Gastrocnemius medialis (tissue), 4 donors: ENCODE measurements around the gene PRDX4. TPM values are rescaled to one million over a fixed set of nuclear protein-coding genes. Genes with fewer than 3 reads are reported as not detected.
"Not testable (repeated sequence)": the region's sequence is repeated elsewhere in the genome, so short reads cannot be mapped to it uniquely, and the experiment has no call there.

Source experiments
- ATAC-seq, 2 donors: fragments of 150-250 bp; one replicate each; pipeline ENCODE4 v1.9.1; 2016
- DNase-seq, 2 donors: peaks; one replicate each; pipeline ENCODE4 v3.0.0-alpha.2; 2019
- H3K27ac ChIP-seq, 4 donors: fragments of 200-600 bp; sonication (generic); 1 replicate in 1 of 4; 2 replicates in 3 of 4; pipeline ENCODE4 v1.5.1; 2016 to 2018; ENCODE audit warnings: mild to moderate bottlenecking in 2 of 4, moderate library complexity in 1 of 4
- H3K27me3 ChIP-seq, 3 donors: fragments of 200-600 bp; sonication (generic) in 2 of 3; 1 replicate in 1 of 3; 2 replicates in 2 of 3; pipeline versions ENCODE4 v1.5.1 to v1.6.0; 2016 to 2019; ENCODE audit warnings: mild to moderate bottlenecking in 1 of 3, moderate library complexity in 1 of 3
- H3K36me3 ChIP-seq, 2 donors: fragments of 200-600 bp; sonication (generic) in 1 of 2; one replicate each; pipeline ENCODE4 v1.5.1; 2017 to 2018
- H3K4me1 ChIP-seq, 2 donors: fragments of 200-600 bp; sonication (generic) in 1 of 2; one replicate each; pipeline ENCODE4 v1.5.1; 2016 to 2017; ENCODE audit warnings: mild to moderate bottlenecking in 2 of 2
- H3K4me3 ChIP-seq, 4 donors: fragments of 200-600 bp; sonication (generic) in 3 of 4; 1 replicate in 1 of 4; 2 replicates in 3 of 4; pipeline ENCODE4 v1.5.1; 2016 to 2019; ENCODE audit warnings: mild to moderate bottlenecking in 2 of 4
- H3K9me3 ChIP-seq, 3 donors: fragments of 200-600 bp; sonication (generic) in 2 of 3; 1 replicate in 1 of 3; 2 replicates in 2 of 3; pipeline ENCODE4 v1.5.1; 2016 to 2019
- CTCF ChIP-seq, 5 experiments: fragments of 450-650 bp in 3 of 5; fragments of 200-600 bp in 2 of 5; sonication (generic) in 2 of 5; IDR thresholded peaks in 4 of 5; conservative IDR thresholded peaks in 1 of 5; 1 replicate in 4 of 5; 2 replicates in 1 of 5; pipeline ENCODE4 v1.5.1; 2016 to 2019; ENCODE audit warnings: antibody characterized with exemption in 5 of 5, mild to moderate bottlenecking in 3 of 5, moderate library complexity in 3 of 5
- POLR2A ChIP-seq, 2 donors: fragments of 450-650 bp; IDR thresholded peaks; one replicate each; pipeline ENCODE4 v1.6.1; 2017; ENCODE audit warnings: antibody characterized with exemption in 2 of 2, mild to moderate bottlenecking in 2 of 2, moderate library complexity in 2 of 2
- in situ Hi-C, 4 donors: fragments of 200-750 bp; cut with MboI; loops; one replicate each; pipeline versions ENCODE4 v1.15.0 to v1.8.0; 2017; ENCODE audit warnings: low sequenced_read_pairs in 4 of 4
- intact Hi-C: fragments of 100-400 bp; cut with DNase I; formaldehyde crosslinking; loops from one replicate; pipeline ENCODE4 v1.15.1; 2023; ENCODE audit warnings: low total_unique reads
- total RNA-seq, 4 donors: library from RNA; depleted of rRNA; stranded (reverse); fragments of >200 nt; gene quantifications; one replicate each; pipeline versions ENCODE4 v1.1.0 to v1.2.3, GENCODE V29; 2016

Gene PRDX4
- total RNA-seq, 4 donors from 2014 or later, result 21.2 to 40.7 (median 37.6) TPM

- TF ChIP-seq CTCF (IDR thresholded peaks at IDR 0.05 in 4 of 5, conservative IDR thresholded peaks at IDR 0.05 in 1 of 5), result no peak
- no peak for TF ChIP-seq POLR2A (IDR thresholded peaks at IDR 0.05)
- H3K4me1 ChIP-seq, result no peaks in the 10 kb centered on the region
- no peak overlapping the region for H3K4me3 ChIP-seq
- ATAC-seq, result no peak
- H3K27me3 ChIP-seq, result no peaks in the 10 kb centered on the region
- intact Hi-C loops (no loop called here), in situ Hi-C loops (no loop called here)
- DNase-seq, result no peak
- no peaks in the 10 kb centered on the region for H3K36me3 ChIP-seq
- peaks cover 0 to 2% (median 0%) of the 10 kb centered on the region in 3 donors for H3K9me3 ChIP-seq
- H3K27ac ChIP-seq, result no peak overlapping the region
These were observed 24.3 kb upstream of the PRDX4 start for GRCh38 chrX:23643020-23643419.

- no peak overlapping the region for H3K27ac ChIP-seq
- H3K4me3 ChIP-seq, result no peak overlapping the region
- in situ Hi-C loops, result no loop called here
- intact Hi-C loops, result no loop called here
- no peaks in the 10 kb centered on the region for H3K27me3 ChIP-seq
- ATAC-seq (no peak), DNase-seq (no peak)
- TF ChIP-seq CTCF (IDR thresholded peaks at IDR 0.05 in 4 of 5, conservative IDR thresholded peaks at IDR 0.05 in 1 of 5), result no peak
- H3K9me3 ChIP-seq, result peaks cover 0 to 2% (median 0%) of the 10 kb centered on the region in 3 donors
- H3K4me1 ChIP-seq, result no peaks in the 10 kb centered on the region
- no peaks in the 10 kb centered on the region for H3K36me3 ChIP-seq
These were observed 22.5 kb upstream of the PRDX4 start for GRCh38 chrX:23644744-23645143.

GRCh38 chrX:23656091-23656490, 11.2 kb upstream of the PRDX4 start:
- Histone ChIP-seq H3K27ac (no peak overlapping the region), H3K9me3 (no peaks in the 10 kb centered on the region), H3K4me3 (no peak overlapping the region), H3K27me3 (no peaks in the 10 kb centered on the region), H3K36me3 (no peaks in the 10 kb centered on the region), H3K4me1 (no peaks in the 10 kb centered on the region)
- no peak for TF ChIP-seq CTCF (IDR thresholded peaks at IDR 0.05 in 4 of 5, conservative IDR thresholded peaks at IDR 0.05 in 1 of 5)
- TF ChIP-seq POLR2A (IDR thresholded peaks at IDR 0.05), result no peak
- DNase-seq, result no peak
- in situ Hi-C loops (no loop called here), intact Hi-C loops (no loop called here)
- no peak for ATAC-seq

GRCh38 chrX:23656684-23657083, 10.6 kb upstream of the PRDX4 start:
- DNase-seq (no peak), ATAC-seq (no peak)
- in situ Hi-C loops (no loop called here), intact Hi-C loops (no loop called here)
- H3K36me3 ChIP-seq, result no peaks in the 10 kb centered on the region
- no peak overlapping the region for H3K4me3 ChIP-seq
- H3K27ac ChIP-seq, result no peak overlapping the region
- H3K27me3 ChIP-seq, result no peaks in the 10 kb centered on the region
- TF ChIP-seq POLR2A (IDR thresholded peaks at IDR 0.05) (no peak), CTCF (IDR thresholded peaks at IDR 0.05 in 4 of 5, conservative IDR thresholded peaks at IDR 0.05 in 1 of 5) (no peak)
- H3K4me1 ChIP-seq, result no peaks in the 10 kb centered on the region
- no peaks in the 10 kb centered on the region for H3K9me3 ChIP-seq

- Histone ChIP-seq H3K36me3 (no peaks in the 10 kb centered on the region), H3K9me3 (no peaks in the 10 kb centered on the region), H3K27me3 (no peaks in the 10 kb centered on the region), H3K4me3 (no peak overlapping the region), H3K27ac (no peak overlapping the region), H3K4me1 (no peaks in the 10 kb centered on the region)
- in situ Hi-C loops, result no loop called here
- no peak for DNase-seq
- ATAC-seq, result no peak
- intact Hi-C loops, result no loop called here
- TF ChIP-seq POLR2A (IDR thresholded peaks at IDR 0.05) (no peak), CTCF (IDR thresholded peaks at IDR 0.05 in 4 of 5, conservative IDR thresholded peaks at IDR 0.05 in 1 of 5) (no peak)
These were observed 8.0 kb upstream of the PRDX4 start for GRCh38 chrX:23659339-23659738.

- in situ Hi-C loops, result not testable (repeated sequence)
- intact Hi-C loops, result loop anchor here (10.0 kb wide), 2 partner anchors 125 to 245 kb away; partner anchors contain the start of genes APOO, CXorf58 and SAT1
These were observed 7.1 kb upstream of the PRDX4 start for GRCh38 chrX:23660083-23660765.

More at GRCh38 chrX:23660083-23660765, 7.1 kb upstream of the PRDX4 start:
- ATAC-seq, DNase-seq, H3K27me3 ChIP-seq, H3K27ac ChIP-seq, H3K36me3 ChIP-seq, H3K9me3 ChIP-seq, H3K4me1 ChIP-seq, H3K4me3 ChIP-seq: not testable (repeated sequence)
